NCI-H1105 (cell line): ENCODE measurements around the gene IGLL5.
A peak's percentile ranks its signal among the peaks of the same experiment; 100 is the strongest.
"Not testable (repeated sequence)": the region's sequence is repeated elsewhere in the genome, so short reads cannot be mapped to it uniquely, and the experiment has no call there.

Experiments used
- DNase-seq: peaks from one replicate; lab custom pipeline; 2025; lab: John Stamatoyannopoulos, UW

The IGLL5 gene

DNA sequence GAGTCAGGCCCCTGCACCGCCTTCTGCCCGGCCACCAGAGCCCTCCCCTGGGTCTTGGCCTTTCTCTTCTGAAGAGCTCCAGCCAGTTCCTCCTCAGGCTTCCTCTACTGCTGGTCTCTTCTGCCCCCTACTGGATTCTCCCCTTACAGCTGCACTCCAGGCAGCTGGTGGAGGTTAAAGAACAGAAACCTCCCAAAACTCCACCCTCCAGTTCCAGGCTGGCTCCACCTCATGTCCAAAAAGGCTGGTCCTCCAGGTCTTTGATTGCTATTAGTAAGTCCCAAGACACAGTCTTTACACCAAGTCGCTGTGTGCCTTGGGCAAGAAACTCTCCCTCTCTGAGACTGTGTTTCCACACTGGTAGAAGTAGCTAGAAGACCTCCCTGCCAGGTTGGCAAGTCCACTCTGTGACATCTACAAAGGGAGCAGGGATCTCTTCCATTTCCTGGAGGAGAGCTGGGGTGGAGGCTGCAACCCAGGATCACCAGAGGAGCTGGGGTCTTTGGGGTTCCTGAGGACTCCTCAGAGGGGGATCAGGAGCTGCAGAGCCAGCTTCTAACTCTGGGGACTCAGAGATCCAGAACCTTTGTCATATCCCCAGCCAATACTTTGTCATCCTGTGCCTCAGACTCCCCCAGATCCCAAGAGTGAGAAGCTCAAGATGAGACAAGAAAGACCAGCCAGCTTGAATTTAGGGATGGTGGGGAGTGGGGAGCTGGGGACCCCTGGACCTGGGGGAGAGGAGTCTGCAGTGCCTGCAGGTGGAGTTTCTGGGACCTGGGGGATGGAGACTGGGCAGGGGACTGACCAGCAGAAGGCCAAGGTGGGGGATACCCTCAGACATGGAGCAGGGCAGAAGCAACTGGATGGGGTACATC, 3.4 kb upstream of the IGLL5 start:
- peak; percentile 18 for DNase-seq

DNA sequence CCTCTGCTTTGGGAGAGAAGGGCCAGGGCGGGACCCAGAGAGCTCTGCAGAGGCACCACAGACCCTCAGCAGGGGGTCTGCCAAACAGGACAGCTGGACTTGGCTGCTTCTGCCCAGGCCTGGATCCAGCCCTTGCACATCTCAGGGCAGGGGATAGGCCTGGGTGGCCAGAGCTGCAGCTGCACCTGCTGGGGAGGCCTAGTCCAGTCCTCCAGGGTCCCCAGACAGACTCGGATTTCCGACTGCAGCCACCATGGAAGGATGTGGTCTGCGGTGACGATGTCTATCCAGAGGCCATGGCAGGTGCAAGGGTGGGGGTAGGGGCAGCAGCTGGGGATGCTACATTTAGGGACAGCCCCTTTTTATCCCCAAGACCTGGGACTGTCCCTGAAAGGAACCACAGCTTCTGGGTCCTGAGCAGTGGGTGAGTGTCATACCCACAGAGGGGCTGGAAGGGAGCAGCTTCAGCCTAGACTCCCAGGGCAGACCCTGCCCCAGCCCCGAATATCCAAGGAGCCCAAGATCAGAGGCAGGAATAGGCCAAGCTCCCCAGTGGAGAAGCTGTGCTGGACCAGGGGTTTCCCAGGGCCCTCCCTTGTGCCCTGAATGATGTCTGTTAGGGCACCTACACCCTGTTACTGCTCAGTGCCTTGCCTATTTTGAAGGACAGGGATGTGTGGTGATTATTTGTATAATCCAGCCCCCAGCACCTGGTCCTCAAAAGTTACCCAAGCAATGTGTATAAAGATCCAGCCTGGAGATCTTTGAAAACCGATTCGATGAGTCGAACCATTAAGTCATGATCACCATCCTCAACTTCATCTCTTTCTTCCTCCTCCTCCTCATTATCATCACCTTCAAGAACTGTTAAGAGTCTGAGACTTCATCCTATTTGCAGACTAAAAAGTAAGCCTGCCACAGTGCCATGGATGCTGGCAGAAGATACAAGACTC, 2.5 kb upstream of the IGLL5 start:
- no peak for DNase-seq

DNA sequence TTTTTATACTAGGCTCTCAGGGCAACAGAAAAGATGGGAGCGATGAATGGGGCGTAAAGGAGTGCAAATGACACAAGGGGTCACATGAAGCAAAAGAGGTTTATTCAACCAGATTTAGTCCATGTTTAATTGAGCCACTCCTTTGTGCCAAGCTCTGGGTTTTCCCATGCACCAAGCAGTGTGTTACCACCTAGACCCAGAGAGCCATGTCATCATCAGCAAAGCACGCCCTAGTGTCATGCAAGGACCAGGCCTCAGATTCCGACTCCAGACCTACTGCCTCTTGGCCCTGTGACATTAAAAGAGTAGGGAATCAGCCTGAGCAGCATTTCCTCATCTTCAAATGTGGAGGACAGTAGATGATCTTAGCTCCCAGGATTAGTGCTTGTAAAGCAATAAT, 1.1 kb upstream of the IGLL5 start:
- DNase-seq: no peak

DNA sequence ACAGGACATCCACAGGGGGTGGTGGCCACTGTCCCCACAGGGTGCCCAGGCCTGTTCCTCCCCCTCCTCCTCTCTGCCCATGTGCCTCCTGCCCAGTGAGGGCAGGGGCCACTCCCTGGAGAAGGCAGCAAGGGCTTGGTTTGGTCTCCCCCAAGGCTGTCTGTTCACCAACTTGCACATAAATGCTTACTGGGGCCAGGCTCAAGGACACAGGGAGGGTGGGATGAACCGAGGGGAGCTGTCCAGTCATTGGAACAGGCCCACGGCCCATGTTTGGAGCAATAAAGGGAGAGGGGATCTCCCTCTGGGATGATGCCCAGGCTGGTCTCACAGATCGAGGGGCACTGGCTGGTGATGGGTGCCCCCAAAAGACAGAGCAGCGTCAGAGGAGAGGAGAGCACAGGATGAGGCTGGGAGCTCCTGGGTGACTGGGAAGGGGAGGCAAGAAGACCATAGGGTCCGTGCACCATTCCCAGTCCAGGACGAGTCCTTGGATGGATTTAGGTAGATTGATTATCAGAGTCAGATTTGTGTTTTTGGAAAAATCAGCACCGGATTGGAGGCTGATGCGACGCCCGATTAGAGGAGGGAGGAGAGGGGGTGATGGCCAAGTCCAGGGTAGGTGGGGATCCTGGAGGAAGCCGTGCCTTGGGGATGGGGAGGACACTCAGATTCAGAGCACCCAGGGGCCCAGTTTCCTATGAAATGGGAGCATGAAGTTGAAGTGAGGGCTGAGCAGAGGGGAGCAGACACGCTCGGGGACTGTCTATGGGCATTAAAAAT, 1.1 kb downstream of the IGLL5 start:
- no peak for DNase-seq

DNA sequence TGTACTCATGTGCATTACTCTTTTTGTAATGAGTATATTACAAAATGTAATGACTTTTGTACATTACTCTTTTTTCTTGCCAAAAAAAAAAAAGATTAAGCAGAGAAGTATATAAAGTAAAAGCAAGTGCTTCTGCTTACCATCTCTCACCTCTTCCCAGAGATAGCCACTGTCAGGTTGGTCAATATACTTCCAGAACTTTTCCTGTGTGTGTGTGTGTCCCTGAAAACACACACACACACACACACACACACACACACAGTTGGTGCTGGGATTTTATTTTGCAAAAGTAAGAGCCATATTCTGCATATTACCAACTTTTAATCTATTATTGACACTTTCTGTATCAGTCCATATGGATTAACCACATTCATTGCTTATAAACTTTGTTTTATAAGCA, 2.5 kb downstream of the IGLL5 start:
- DNase-seq: no peak

DNA sequence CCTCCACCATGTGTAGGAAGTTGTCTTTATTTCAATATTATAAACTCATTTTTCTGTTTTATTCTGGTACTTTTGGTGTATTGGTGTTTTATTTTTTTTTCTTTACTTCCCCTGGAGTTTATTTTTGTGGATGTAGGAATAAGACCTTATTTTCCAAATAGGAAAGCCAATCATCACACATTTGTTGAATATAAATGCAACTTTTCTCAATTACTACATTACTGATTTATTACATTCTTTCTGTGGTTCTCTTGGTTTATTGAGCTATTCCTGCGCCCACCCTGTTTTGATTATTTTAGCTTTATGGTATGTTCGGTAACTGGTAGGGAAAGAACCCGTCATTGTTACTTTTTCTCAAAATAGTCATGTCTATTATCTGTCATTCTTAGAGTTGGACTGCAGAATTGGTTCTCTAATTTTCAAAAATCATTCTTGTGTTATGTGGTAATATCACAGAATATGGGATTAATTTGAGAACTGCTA, 3.6 kb downstream of the IGLL5 start:
- DNase-seq: no peak

DNA sequence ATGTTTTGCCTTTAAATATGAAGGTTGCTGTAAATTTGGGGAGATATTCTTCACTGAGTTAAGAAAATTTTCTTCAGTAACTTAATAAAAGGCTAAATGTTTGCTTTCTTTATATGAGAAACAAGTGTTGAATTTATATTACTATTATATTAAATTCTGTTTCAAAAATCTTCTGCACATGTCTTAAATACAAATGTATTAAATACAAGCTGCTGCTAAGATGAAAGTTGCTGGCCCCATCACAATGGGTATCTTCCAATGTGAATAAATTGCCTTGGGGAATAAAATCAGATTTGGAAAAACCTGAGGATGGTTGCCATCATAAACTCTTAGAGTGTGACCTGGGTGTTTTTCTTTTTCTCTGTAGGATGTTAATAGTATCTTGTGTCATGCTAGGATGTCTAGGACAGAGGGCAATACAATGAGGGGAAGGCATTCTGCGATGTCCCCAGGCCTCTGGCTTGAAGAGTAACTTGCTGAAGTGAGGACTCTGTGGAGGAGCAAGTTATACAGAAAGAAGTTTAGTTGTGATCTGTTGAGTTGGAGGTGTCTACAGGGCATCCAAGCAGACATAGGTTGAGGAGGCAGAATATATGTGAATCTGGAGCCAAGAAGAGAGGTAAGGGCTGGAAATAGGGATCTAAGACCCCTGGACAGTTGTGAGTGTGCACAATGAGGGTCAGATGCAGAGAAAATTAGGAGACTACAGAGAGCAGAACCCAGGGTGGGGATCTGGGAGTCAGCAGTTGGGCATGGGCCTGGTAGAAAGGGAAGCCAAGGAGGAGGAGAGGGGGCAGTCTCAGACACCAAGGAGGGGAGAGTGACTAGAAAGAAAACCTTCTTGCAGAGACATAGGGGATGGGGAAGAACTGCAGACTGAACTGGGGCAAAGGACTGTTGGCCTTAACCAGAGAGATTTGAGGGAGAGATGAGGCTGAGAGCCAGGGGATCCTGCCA, 4.8 kb downstream of the IGLL5 start:
- DNase-seq: no peak

DNA sequence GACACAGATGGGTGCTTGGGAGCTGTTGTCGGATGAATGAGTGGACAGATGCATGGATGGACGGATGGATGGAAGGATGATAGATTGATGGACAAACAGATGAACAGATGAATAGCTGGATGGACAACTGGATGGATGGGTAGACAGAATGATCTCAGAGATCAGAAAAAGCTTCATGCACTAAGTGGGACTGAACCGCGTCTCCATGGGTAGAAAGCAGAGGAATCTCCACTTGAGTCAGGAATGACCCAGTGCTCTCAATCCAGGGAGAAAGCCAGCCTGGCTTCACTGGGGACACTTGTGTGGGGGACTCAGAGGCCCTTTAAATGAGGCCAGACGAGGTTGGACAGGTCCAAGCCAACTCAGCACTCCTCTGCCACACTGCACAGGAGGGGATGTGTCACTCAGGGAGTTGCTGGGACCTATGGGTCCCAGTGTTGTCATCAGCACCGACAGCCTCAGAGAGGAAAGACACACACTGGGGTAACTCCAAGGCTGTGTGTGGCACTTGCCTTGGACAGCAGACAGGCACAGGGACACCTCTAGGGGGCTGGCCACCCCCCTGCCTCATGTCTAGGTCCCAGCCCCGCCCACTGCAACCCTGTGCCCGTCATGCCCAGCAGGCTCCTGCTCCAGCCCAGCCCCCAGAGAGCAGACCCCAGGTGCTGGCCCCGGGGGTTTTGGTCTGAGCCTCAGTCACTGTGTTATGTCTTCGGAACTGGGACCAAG, 5.6 kb downstream of the IGLL5 start:
- no peak for DNase-seq

DNA sequence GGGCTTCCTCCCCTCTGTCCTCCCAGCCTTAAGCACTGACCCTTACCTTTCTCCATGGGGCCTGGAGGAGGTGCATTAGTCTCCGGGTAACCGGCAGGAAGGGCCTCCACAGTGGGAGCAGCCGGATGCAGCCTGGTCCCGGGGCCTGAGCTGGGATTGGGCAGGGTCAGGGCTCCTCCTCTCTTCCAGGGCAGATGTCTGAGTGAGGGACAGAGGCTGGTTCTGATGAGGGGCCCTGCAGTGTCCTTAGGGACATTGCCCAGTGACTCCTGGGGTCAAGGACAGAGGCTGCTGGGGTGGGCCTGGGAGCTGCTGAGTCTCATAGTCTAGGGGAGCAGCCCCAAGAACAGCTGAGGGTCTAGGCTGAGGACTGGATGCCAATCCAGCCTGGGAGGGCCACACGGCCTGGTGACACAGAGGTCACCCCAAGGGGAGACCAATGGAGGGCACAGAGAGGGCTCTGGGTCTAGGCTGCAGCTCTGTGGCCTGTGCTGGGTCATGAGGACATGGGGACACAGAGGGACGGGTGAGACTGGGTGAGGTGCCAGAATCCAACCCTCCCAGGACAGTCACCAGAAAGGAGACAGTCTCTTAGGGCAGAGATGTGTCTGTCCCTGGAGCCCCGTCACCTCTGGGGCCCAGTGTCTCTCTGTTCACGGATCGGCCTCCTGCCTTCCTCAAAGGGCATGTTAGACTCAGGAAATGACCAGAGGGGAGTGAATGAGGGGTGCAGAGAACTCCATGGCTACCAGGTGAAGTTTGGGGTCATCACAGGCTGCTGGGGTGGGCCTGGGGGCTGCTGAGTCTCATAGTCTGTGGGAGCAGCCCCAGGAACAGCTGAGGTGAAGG, 6.5 kb downstream of the IGLL5 start:
- no peak for DNase-seq

DNA sequence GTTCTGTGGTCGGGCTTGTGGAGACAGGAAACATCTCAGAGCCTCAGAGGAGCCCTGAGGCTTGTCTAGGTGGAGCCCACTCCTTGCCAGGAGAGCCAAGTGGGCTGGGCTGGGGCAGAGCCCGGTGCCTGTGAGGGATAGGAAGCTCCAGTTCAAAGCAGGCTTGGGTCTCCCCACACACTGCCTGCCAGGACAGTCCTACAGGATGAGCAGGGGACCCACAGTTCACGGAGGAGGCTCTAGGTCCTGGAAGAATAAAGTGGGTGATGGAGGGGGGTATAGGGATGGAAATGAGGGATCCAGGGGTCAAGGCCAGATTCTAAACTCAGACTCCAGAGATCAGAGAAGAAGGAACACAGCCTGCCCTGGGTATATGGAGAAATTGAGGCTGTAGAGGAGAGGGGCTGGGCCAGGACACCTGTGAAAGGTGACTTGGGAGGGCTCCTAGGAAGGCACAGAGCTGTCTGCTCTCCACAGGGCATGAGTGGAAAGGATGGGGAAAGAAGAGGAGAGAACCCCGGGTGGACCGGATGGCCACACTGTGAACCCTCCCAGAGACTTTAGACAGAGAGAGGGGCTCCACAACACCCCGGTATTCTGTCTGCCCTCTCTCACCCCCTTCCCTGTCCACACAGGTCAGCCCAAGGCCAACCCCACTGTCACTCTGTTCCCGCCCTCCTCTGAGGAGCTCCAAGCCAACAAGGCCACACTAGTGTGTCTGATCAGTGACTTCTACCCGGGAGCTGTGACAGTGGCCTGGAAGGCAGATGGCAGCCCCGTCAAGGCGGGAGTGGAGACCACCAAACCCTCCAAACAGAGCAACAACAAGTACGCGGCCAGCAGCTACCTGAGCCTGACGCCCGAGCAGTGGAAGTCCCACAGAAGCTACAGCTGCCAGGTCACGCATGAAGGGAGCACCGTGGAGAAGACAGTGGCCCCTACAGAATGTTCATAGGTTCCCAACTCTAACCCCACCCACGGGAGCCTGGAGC, 7.4 kb downstream of the IGLL5 start:
- no peak for DNase-seq

DNA sequence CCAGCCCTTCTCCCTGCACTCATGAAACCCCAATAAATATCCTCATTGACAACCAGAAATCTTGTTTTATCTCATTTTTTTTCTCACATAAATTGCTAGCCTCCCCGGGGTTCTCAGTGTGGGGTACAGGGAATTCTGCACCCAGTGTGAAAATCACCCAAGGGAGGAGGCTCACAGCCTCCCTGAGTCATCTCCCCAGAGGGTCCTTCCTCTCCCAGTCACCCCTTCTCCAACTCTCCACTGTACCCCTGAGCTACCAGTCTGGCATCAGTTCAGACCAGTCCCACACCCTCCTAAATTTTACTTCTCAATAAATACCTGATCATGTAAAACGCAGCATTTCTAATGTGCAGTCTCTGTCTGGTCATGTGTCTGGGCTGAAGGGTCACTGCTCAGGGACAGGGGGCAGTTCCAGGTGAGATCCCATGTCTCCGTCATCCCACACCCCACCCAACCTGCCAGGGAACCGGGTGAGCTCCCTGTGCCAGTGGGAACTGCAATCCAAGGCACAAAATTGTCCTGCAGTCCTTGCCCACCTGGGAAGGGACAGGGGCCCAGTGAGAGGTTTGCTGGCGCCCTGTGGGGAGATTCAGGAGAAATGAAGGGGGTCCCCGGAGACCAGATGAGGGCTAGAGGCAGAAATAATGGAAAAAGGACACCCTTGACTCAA, 8.3 kb downstream of the IGLL5 start:
- DNase-seq: no peak

DNA sequence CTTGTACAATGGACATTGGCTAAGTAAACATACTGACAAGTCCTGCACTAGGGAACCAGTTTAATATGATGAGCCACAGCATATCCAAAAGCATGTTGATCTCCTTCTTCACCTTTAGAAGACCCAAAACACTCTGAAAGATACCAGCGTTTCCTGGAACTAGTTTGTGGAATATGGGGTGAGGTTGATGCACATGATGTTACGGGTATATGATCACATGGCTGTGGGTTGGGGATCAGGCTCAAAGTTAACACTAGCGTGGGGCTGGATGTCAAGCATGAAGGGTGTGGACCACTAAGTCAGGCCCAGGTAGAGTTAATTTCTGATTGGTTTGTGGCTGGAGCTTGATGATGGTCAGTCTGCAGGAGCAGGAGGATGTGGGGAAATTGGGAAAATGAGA, 9.0 kb downstream of the IGLL5 start:
- DNase-seq: no peak

DNA sequence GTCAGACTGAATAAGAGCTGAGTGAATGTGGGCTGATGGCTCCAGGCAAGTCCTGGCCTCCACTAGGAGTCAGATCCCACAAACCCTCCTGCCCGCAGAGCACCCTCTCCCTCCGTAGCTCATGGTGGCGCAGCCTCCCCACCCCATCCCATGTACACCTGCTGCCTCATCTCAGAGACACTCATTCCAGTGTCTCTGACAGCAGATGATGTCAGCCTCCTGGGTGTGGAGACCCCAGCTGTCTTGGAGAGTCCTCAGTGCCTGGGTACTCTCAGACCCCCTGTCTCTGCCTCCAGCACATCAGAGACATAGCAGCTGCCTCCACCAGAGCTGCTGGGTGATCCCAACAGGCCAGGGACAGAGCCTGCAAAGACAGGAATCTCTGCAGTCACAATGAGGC, 9.5 kb downstream of the IGLL5 start:
- DNase-seq: no peak

DNA sequence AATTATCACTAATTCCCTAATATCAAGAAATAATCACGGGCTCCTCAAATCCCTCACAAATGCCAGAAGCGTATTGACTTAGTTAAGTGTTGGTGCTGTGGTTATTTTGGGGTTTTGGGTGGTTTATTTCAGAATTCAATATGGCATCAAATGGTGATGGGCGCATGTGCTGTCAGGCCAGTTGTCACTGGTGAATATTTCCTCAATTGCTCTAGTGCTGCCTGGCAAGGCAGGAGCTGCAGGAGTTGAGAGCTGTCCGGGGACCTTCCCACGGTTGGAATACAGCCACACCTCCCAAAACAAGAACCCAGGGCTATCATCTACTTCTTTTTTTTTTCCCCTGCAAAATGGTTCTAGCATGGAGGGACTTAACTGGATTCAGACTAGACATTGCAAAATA, 10.3 kb downstream of the IGLL5 start:
- DNase-seq: no peak

DNA sequence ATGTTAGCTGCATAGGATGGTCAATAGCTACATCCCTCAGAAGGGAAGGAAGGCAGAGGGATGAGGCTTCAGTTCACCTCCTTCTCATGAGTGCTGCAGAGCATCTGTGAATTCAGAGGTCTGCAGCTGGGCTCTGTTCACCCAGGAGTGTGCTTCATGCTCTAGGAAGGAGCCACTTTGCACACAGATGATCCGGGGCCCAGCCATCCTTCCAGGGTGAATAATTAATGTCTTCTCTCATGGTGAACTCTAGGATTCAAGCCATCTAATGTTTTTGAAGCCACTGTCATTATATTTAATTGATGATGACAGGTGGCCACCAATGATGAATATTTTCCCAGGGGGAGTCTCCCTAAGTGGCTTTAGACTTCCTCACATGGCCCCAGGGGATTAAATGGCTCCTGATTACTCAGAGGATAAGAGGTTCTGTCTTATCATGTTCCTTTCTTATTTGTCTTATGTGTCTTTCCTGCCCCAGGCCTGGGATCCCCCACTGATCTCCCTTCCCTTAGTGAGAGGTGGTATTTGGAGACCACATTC, 10.9 kb downstream of the IGLL5 start:
- not testable (repeated sequence) for DNase-seq

DNA sequence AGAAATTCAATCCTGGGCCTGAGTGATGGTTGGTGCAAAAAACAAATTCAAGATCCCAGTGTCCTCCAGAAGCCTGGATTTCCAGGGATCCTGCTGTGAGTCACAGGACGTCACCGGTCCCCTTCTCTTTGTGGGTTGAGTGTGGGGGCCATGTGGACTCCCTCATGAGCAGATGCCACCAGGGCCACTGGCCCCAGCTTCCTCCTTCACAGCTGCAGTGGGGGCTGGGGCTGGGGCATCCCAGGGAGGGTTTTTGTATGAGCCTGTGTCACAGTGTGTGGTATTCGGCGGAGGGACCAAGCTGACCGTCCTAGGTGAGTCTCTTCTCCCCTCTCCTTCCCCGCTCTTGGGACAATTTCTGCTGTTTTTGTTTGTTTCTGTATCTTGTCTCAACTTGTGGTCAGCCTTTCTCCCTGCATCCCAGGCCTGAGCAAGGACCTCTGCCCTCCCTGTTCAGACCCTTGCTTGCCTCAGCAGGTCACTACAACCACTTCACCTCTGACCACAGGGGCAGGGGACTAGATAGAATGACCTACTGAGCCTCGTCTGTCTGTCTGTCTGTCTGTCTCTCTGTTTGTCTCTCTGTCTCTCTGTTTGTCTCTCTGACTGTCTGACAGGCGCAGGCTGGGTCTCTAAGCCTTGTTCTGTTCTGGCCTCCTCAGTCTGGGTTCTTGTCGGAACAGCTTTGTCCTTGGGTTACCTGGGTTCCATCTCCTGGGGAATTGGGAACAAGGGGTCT, 11.9 kb downstream of the IGLL5 start:
- not testable (repeated sequence) for DNase-seq
